OCI-LY3 (cell line): Measurements from ENCODE around the gene PPM1M.

Experiments used
- H2AFZ ChIP-seq: fragments of 200-600, 300-600 bp; shearing (Covaris generic); 2 replicates; pipeline ENCODE4 v1.6.0; 2014; ENCODE audit warnings: antibody characterized with exemption, low read depth, low read length
- H3K27ac ChIP-seq: fragments of 200-600, 300-600 bp; sonication (generic); 2 replicates; pipeline ENCODE4 v1.5.1; 2014; ENCODE audit warnings: mild to moderate bottlenecking, low read length, moderate library complexity, mixed read lengths
- H3K27me3 ChIP-seq: fragments of 200-600, 300-600 bp; sonication (generic); 2 replicates; pipeline ENCODE4 v1.6.1; 2014; ENCODE audit warnings: low read depth, low read length, mixed read lengths
- H3K36me3 ChIP-seq: fragments of 200-600, 300-600 bp; sonication (generic); replicated peaks from 2 replicates; pipeline ENCODE3; 2014; ENCODE audit warnings: low read depth, low read length, mixed read lengths
- H3K4me1 ChIP-seq: fragments of 300-600, 200-600 bp; sonication (generic); 2 replicates; pipeline ENCODE4 v1.6.1; 2014; ENCODE audit warnings: low read length, mixed read lengths
- H3K4me2 ChIP-seq: fragments of 200-600, 300-600 bp; sonication (generic); 2 replicates; pipeline ENCODE4 v1.6.1; 2014; ENCODE audit warnings: low read length, mixed read lengths
- H3K4me3 ChIP-seq: fragments of 300-600, 200-600 bp; sonication (generic); 2 replicates; pipeline ENCODE4 v1.5.1; 2014; ENCODE audit warnings: antibody characterized with exemption, mild to moderate bottlenecking, low read length, moderate library complexity
- H3K79me2 ChIP-seq: fragments of 300-600, 200-600 bp; shearing (Covaris generic); 2 replicates; pipeline ENCODE4 v1.6.1; 2014; ENCODE audit warnings: mild to moderate bottlenecking, low read length, mixed read lengths
- H3K9ac ChIP-seq: fragments of 300-600, 200-600 bp; shearing (Covaris generic); 2 replicates; pipeline ENCODE4 v1.6.0; 2014; ENCODE audit warnings: mild to moderate bottlenecking, low read length, moderate library complexity
- H3K9me3 ChIP-seq: fragments of 200-600, 300-600 bp; shearing (Covaris generic); 2 replicates; pipeline ENCODE4 v1.6.1; 2014; ENCODE audit warnings: low read length, mixed read lengths; ENCODE audit not compliant: insufficient read depth
- H4K20me1 ChIP-seq: fragments of 200-600, 300-600 bp; sonication (generic); 2 replicates; pipeline ENCODE4 v1.6.1; 2016; ENCODE audit warnings: low read length, mixed read lengths; ENCODE audit not compliant: insufficient read depth
- EZH2phosphoT487 ChIP-seq: fragments of 200-600 bp; shearing (Covaris generic); IDR thresholded peaks from 2 replicates; pipeline ENCODE4 v1.6.1; 2018; ENCODE audit warnings: antibody characterized with exemption, mixed run types, low read depth
- TF ChIP-seq, protein P1 (sequence below): fragments of 200-600, 300-600 bp; sonication (generic); IDR thresholded peaks from 2 replicates; pipeline ENCODE4 v1.5.1; 2014; ENCODE audit warnings: antibody characterized with exemption, low read length, low read depth

The PPM1M gene

DNA sequence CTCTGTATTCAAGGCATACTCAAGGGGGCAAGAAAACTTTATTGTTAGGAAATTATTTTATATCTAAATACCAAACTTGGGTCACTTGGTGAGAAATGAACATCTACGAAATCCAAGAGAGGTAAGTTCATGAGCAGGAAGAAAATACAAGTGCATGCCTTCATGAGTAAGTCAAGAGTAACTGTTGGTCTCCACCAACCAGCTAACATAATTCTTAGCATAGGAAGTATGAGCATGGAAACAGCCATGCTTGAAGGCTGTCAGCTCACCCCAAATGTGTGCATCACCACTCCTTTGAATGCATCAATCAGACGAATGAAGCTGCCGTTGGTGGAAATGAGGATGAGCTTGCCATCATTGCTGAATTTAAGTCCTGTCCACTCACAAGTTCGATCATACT is 13.9 kb downstream of the PPM1M start:
- Histone ChIP-seq H3K27ac (no peak overlapping the region), H3K4me3 (no peak overlapping the region), H3K36me3 (peaks cover 82% of the 10 kb centered on the region), H2AFZ (no peak overlapping the region), H3K9ac (no peak overlapping the region), H3K4me2 (no peak overlapping the region), H3K9me3 (no peaks in the 10 kb centered on the region), H4K20me1 (peaks cover 31% of the 10 kb centered on the region), H3K27me3 (no peaks in the 10 kb centered on the region), H3K79me2 (peaks cover 68% of the 10 kb centered on the region), H3K4me1 (peaks cover 15% of the 10 kb centered on the region)
- no peak for TF ChIP-seq EZH2phosphoT487
- TF ChIP-seq, protein P1, sequence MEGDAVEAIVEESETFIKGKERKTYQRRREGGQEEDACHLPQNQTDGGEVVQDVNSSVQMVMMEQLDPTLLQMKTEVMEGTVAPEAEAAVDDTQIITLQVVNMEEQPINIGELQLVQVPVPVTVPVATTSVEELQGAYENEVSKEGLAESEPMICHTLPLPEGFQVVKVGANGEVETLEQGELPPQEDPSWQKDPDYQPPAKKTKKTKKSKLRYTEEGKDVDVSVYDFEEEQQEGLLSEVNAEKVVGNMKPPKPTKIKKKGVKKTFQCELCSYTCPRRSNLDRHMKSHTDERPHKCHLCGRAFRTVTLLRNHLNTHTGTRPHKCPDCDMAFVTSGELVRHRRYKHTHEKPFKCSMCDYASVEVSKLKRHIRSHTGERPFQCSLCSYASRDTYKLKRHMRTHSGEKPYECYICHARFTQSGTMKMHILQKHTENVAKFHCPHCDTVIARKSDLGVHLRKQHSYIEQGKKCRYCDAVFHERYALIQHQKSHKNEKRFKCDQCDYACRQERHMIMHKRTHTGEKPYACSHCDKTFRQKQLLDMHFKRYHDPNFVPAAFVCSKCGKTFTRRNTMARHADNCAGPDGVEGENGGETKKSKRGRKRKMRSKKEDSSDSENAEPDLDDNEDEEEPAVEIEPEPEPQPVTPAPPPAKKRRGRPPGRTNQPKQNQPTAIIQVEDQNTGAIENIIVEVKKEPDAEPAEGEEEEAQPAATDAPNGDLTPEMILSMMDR, result no peak

DNA sequence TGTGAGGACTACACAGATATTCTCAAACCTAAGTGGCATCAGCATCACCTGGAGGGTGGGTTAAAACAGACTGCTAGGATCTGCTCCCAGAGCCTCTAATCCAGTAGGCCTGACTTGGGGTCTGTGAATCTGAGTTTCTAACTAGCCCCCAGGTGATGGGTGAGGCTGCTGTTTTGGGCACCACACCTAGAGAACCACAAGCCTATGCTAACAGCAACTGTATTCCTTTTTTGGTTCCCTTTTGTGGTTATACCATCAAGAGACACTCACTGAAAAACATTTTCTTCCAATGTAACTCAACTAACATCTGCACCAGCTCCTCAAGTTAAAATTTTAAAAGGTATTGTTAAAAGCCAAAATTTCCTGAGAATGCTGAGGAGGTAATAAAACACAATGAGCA is 16.9 kb downstream of the PPM1M start:
- Histone ChIP-seq H3K4me3 (no peak overlapping the region), H4K20me1 (peaks cover 26% of the 10 kb centered on the region), H3K4me2 (no peak overlapping the region), H3K79me2 (peaks cover 76% of the 10 kb centered on the region), H3K27ac (no peak overlapping the region; the same call in 1 of the 2 replicates), H2AFZ (no peak overlapping the region), H3K4me1 (peaks cover 14% of the 10 kb centered on the region), H3K36me3 (peaks cover 85% of the 10 kb centered on the region), H3K27me3 (no peaks in the 10 kb centered on the region), H3K9me3 (no peaks in the 10 kb centered on the region), H3K9ac (no peak overlapping the region)
- TF ChIP-seq, protein P1, result no peak

DNA sequence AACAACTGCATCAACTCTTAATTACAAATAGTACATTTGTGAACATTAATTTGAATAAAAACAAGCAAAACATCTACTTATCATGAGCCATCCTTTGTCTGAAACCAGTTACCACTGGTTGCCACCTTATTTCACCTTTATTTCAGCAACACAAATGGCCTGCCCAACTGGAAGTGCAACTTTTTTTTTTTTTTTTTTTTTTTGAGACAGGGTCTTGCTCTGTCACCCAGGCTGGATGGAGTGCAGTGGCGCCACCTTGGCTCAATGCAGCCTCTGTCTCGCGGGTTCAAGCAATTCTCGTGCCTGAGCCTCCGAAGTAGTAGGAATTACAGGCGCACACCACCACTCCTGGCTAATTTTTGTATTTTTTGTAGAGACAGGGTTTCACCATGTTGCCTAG is 19.8 kb downstream of the PPM1M start:
- no peaks in the 10 kb centered on the region for H3K9me3 ChIP-seq
- H3K4me3 ChIP-seq, result no peak overlapping the region
- no peak overlapping the region for H3K4me2 ChIP-seq
- peaks cover 33% of the 10 kb centered on the region for H3K4me1 ChIP-seq
- TF ChIP-seq, protein P1, result 0 out of 2 replicates have a peak, but pooled peaks have one; percentile 9
- no peak for TF ChIP-seq EZH2phosphoT487
- H2AFZ ChIP-seq, result no peak overlapping the region
- H3K27ac ChIP-seq, result no peak overlapping the region
- no peaks in the 10 kb centered on the region for H3K27me3 ChIP-seq
- H3K79me2 ChIP-seq, result peaks cover 92% of the 10 kb centered on the region
- H4K20me1 ChIP-seq, result peaks cover 52% of the 10 kb centered on the region
- H3K36me3 ChIP-seq, result peaks cover 80% of the 10 kb centered on the region
- no peak overlapping the region for H3K9ac ChIP-seq

GRCh38 chr3:52268036-52268435 is 22.5 kb downstream of the PPM1M start:
- Histone ChIP-seq H3K9ac (no peak overlapping the region), H3K36me3 (peaks cover 74% of the 10 kb centered on the region), H3K27ac (no peak overlapping the region), H3K79me2 (peaks cover 95% of the 10 kb centered on the region), H4K20me1 (peaks cover 68% of the 10 kb centered on the region), H3K4me2 (no peak overlapping the region), H3K4me1 (peaks cover 49% of the 10 kb centered on the region), H2AFZ (no peak overlapping the region), H3K4me3 (no peak overlapping the region), H3K9me3 (no peaks in the 10 kb centered on the region), H3K27me3 (no peaks in the 10 kb centered on the region)
- TF ChIP-seq EZH2phosphoT487, result no peak
- TF ChIP-seq, protein P1, result no peak
